Measurements from ENCODE around the gene PLXDC2. TPM values are rescaled to one million over a fixed set of nuclear protein-coding genes. Genes with fewer than 3 reads are reported as not detected.

Gene PLXDC2
- polyA plus RNA-seq, 1 of the 3 experiments (the other 2 are of a cell fraction): 2.5 TPM

GRCh38 chr10:20289070-20289828 is 473.0 kb downstream of the PLXDC2 start:
- H3K4me1 ChIP-seq (ENCODE audit: control insufficient read depth in 1 of 2, insufficient read depth in 2 of 2, low read depth in 1 of 2, low read length in 1 of 2): no peaks in the 10 kb centered on the region
- H3K79me2 ChIP-seq (ENCODE audit: insufficient read depth): no peaks in the 10 kb centered on the region
- CTCF ChIA-PET: interaction anchor here (0.6 to 1.0 kb wide), 2 partner anchors 17 to 480 kb away, joined by 3 read pairs; no protein-coding TSS in a partner anchor
- no peak for DNase-seq
- H3K36me3 ChIP-seq (replicated peaks in 1 of 2; ENCODE audit: control insufficient read depth in 1 of 2, insufficient read depth in 2 of 2, low read length in 1 of 2): no peaks in the 10 kb centered on the region
- H3K9ac ChIP-seq: no peak overlapping the region
- H4K20me1 ChIP-seq (ENCODE audit: insufficient read depth): no peaks in the 10 kb centered on the region
- no peak overlapping the region for H3K4me2 ChIP-seq
- WGBS (ENCODE audit: low lambda C conversion rate): 46% methylated on average over 6 of the region's 6 CpGs
- no peak overlapping the region for H2AFZ ChIP-seq (ENCODE audit: low read depth)
- TF ChIP-seq NRF1 (IDR thresholded peaks at IDR 0.05; ENCODE audit: low read depth, low read length) (no peak), CHD2 (IDR thresholded peaks at IDR 0.05; ENCODE audit: low read length, partially characterized antibody) (no peak), MAX (IDR thresholded peaks at IDR 0.05; ENCODE audit: low read depth) (no peak), TEAD4 (IDR thresholded peaks at IDR 0.05; ENCODE audit: borderline replicate concordance, insufficient read depth) (no peak), SMC3 (IDR thresholded peaks at IDR 0.05; ENCODE audit: low read depth, low read length) (no peak), GATA2 (CRISPR knock-in tag; IDR thresholded peaks at IDR 0.05) (no peak), MXI1 (IDR thresholded peaks at IDR 0.05; ENCODE audit: low read depth, low read length) (no peak), EP300 (IDR thresholded peaks at IDR 0.05; ENCODE audit: borderline replicate concordance in 1 of 2, low read depth in 1 of 2, low read length in 1 of 2) (no peak), YY1 (IDR thresholded peaks at IDR 0.05; ENCODE audit: low read depth) (no peak)
- TF ChIP-seq, protein P1, sequence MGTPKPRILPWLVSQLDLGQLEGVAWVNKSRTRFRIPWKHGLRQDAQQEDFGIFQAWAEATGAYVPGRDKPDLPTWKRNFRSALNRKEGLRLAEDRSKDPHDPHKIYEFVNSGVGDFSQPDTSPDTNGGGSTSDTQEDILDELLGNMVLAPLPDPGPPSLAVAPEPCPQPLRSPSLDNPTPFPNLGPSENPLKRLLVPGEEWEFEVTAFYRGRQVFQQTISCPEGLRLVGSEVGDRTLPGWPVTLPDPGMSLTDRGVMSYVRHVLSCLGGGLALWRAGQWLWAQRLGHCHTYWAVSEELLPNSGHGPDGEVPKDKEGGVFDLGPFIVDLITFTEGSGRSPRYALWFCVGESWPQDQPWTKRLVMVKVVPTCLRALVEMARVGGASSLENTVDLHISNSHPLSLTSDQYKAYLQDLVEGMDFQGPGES (IDR thresholded peaks at IDR 0.05; ENCODE audit: low read depth, low read length): no peak
- TF ChIP-seq, protein P2, sequence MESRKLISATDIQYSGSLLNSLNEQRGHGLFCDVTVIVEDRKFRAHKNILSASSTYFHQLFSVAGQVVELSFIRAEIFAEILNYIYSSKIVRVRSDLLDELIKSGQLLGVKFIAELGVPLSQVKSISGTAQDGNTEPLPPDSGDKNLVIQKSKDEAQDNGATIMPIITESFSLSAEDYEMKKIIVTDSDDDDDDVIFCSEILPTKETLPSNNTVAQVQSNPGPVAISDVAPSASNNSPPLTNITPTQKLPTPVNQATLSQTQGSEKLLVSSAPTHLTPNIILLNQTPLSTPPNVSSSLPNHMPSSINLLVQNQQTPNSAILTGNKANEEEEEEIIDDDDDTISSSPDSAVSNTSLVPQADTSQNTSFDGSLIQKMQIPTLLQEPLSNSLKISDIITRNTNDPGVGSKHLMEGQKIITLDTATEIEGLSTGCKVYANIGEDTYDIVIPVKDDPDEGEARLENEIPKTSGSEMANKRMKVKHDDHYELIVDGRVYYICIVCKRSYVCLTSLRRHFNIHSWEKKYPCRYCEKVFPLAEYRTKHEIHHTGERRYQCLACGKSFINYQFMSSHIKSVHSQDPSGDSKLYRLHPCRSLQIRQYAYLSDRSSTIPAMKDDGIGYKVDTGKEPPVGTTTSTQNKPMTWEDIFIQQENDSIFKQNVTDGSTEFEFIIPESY (IDR thresholded peaks at IDR 0.05; ENCODE audit: borderline replicate concordance, low read depth): no peak
- no peaks in the 10 kb centered on the region for H3K9me2 ChIP-seq
- no peaks in the 10 kb centered on the region for H3K27me3 ChIP-seq (ENCODE audit: insufficient read depth)
- H3K27ac ChIP-seq (ENCODE audit: low read depth in 2 of 2, low read length in 1 of 2): no peak overlapping the region
- POLR2A ChIA-PET: no interaction called here
- no peak overlapping the region for H3K4me3 ChIP-seq (ENCODE audit: low read depth in 2 of 2, low read length in 1 of 2)
- H3F3A ChIP-seq (replicated peaks; ENCODE audit: insufficient read depth): no peaks in the 10 kb centered on the region
- H3K9me3 ChIP-seq: no peaks in the 10 kb centered on the region

- Histone ChIP-seq H3K4me2 (no peak overlapping the region), H3K27ac (ENCODE audit: low read depth in 2 of 2, low read length in 1 of 2) (no peak overlapping the region; a peak in 1 of 4 replicates), H3K9me3 (no peaks in the 10 kb centered on the region), H3F3A (replicated peaks; ENCODE audit: insufficient read depth) (no peaks in the 10 kb centered on the region), H3K4me1 (ENCODE audit: control insufficient read depth in 1 of 2, insufficient read depth in 2 of 2, low read depth in 1 of 2, low read length in 1 of 2) (no peaks in the 10 kb centered on the region; a peak in 2 of 4 replicates), H3K4me3 (ENCODE audit: low read depth in 2 of 2, low read length in 1 of 2) (no peak overlapping the region), H3K79me2 (ENCODE audit: insufficient read depth) (no peaks in the 10 kb centered on the region), H3K36me3 (replicated peaks in 1 of 2; ENCODE audit: control insufficient read depth in 1 of 2, insufficient read depth in 2 of 2, low read length in 1 of 2) (no peaks in the 10 kb centered on the region), H3K9me2 (no peaks in the 10 kb centered on the region), H2AFZ (ENCODE audit: low read depth) (no peak overlapping the region), H4K20me1 (ENCODE audit: insufficient read depth) (no peaks in the 10 kb centered on the region), H3K9ac (no peak overlapping the region), H3K27me3 (ENCODE audit: insufficient read depth) (no peaks in the 10 kb centered on the region)
- ChIA-PET POLR2A (no interaction called here), CTCF (interaction anchor here (0.9 kb wide), 1 partner anchor 510 kb away, joined by 3 read pairs; no protein-coding TSS in a partner anchor)
- DNase-seq: no peak
- TF ChIP-seq MEF2A (IDR thresholded peaks at IDR 0.05; ENCODE audit: borderline replicate concordance, low read depth) (no peak), FOXM1 (IDR thresholded peaks at IDR 0.05; ENCODE audit: low read depth) (no peak), EP300 (IDR thresholded peaks at IDR 0.05; ENCODE audit: borderline replicate concordance in 1 of 2, low read depth in 1 of 2, low read length in 1 of 2) (no peak), GATA2 (CRISPR knock-in tag; IDR thresholded peaks at IDR 0.05) (no peak), ELF1 (IDR thresholded peaks at IDR 0.05) (no peak), TAF1 (IDR thresholded peaks at IDR 0.05; ENCODE audit: borderline replicate concordance, low read depth, low read length) (no peak), CHD2 (IDR thresholded peaks at IDR 0.05; ENCODE audit: low read length, partially characterized antibody) (no peak), SMC3 (IDR thresholded peaks at IDR 0.05; ENCODE audit: low read depth, low read length) (no peak), FOXJ3 (CRISPR knock-in tag; IDR thresholded peaks at IDR 0.05) (no peak), JUND (IDR thresholded peaks at IDR 0.05) (no peak), MXI1 (IDR thresholded peaks at IDR 0.05; ENCODE audit: low read depth, low read length) (no peak), USF1 (IDR thresholded peaks at IDR 0.05; ENCODE audit: borderline replicate concordance, low read depth) (no peak), EZH2phosphoT487 (IDR thresholded peaks at IDR 0.05; ENCODE audit: borderline replicate concordance, low read depth) (no peak), POLR2AphosphoS5 (IDR thresholded peaks at IDR 0.05; ENCODE audit: low read depth, low read length) (no peak), PBX3 (IDR thresholded peaks at IDR 0.05) (no peak)
- 31% methylated on average over 2 of the region's 2 CpGs for WGBS (ENCODE audit: low lambda C conversion rate)
These were observed 482.2 kb downstream of the PLXDC2 start for GRCh38 chr10:20298417-20298816.

Measured in SK-N-SH (cell line).